T-helper 1 cell (primary cell): Measurements from ENCODE around the gene PCK2.
"Not testable (repeated sequence)": the region's sequence is repeated elsewhere in the genome, so short reads cannot be mapped to it uniquely, and the experiment has no call there.

Experiments used
- DNase-seq, 5 donors: peaks; one replicate each; pipeline ENCODE4 v3.0.0-alpha.2; 2012 to 2020

The PCK2 gene

DNA sequence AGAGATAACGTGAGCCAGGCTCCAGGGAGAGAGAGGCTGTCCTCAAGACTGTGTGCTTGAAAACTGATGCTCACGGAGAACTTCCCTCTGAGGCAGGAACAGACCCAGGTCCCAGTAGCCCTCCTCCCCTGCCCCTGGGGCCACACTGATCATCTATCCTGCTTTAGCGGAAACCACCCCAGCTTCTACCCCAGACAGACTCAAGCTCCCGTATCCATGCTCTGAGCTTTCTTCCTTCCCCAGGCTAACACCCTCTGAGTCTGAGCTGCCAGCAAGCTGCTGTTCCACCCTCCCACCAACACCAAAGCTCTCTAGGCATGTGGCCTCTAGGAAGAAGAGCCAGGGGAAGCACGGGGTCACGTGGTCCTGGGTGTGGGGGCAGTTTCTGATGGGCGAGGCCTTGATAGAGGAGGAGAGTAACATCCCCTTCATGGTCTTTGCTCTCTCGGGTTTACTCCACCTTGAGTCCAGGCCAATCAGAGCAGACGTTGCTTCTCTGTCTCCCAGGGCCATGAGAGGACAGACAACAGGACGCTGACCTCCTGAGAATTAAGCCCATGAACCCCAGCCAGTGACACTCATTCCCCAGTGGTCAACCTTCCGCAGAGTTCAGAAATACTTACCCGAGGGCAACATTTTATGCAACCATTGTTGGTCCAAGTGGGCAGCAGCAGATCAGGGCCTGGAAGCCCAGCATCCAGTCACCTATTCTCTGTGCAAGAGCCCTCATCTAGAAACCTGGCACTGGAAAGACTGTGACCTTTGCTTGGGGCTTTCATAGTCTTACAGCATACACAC lies 1.4 kb downstream of the PCK2 start:
- DNase-seq = peak in 1 of 5 donors; percentile 57

DNA sequence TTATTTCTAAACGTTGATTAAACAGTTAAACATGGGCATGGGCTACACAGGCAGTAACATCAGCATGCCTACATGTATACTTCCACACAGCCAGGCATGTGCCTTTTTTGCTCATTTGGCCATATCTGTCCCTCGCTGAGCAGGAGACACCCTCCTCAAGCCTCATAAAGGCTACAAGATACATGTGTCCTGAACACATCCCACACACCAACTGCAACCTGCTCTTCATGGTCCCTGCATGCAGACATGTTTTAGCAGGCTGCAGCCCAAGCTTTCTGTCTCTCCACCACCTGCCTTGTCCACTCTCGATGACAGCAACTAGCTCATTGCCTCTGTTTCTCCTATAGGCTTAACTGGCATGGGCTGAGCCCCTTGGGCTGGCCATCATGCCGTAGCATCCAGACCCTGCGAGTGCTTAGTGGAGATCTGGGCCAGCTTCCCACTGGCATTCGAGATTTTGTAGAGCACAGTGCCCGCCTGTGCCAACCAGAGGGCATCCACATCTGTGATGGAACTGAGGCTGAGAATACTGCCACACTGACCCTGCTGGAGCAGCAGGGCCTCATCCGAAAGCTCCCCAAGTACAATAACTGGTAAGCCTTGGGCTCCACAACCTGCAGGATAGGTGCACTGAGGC lies 2.6 kb downstream of the PCK2 start:
- DNase-seq = no peak

GRCh38 chr14:24098229-24098926 lies 4.3 kb downstream of the PCK2 start:
- DNase-seq = no peak

DNA sequence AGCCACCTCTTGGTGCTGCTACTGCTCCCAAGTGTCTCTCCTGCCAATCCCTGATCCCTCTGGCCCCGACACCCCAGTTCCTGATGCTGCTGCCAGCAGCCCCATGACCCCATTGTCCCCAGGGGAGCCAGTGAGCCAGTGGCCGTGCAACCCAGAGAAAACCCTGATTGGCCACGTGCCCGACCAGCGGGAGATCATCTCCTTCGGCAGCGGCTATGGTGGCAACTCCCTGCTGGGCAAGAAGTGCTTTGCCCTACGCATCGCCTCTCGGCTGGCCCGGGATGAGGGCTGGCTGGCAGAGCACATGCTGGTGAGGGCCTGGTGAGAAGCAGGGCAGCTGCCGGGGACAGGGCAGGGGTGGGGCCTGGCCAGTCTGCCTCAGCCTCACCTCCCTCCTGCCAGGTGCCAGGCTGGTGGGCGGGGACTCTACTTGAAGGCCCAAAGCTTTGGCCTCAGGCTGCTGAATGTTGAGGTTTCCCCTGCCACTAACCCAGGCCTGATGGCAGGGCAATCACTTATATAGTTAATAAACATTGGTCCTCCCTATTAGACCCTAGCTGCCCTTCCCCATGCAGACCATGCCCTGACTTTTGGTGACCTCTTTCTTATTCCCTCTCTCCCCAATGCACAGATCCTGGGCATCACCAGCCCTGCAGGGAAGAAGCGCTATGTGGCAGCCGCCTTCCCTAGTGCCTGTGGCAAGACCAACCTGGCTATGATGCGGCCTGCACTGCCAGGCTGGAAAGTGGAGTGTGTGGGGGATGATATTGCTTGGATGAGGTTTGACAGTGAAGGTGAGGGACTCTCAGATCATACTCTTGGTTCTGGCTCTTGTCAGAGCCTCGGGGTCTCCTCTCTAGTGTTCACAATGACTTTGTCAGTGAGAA lies 5.1 kb downstream of the PCK2 start:
- no peak for DNase-seq

DNA sequence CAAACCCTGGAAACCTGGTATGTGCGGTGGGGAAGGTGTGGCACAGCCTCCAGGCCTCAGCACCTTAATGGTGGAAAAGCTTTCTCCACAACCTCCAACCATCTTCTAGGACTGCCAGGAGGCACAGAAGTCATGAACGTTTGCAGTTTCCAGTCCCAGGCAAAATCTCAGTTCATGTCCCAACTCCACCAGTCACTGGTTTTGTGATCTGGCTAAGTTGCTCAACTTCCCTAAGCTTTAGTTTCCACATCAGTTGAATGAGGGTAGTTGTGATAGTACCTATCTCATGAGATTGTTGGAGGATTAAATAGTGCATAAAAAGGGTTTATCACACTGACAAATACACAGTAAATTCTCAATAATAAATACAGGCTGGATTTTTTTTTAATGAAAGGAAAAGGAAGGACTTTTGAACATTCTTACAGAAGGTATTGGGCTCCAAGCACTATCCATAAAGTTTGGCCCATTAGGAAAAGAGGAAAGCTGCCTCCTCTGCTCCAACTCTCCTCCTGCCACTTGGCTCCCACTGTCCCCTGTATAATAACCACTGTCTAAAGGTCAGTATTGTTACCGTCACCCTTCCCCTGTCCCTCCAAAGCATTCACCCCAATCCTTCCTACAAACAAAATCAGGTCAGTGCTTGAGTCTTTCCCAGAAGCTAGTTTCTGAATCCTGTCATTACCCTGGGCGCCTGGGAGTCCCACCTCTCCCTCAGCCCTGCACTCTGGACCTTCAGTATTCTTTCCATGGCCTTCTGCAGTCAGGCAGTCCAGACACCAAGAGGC lies 6.3 kb downstream of the PCK2 start:
- DNase-seq = no peak

GRCh38 chr14:24100982-24101494 lies 6.9 kb downstream of the PCK2 start:
- no peak for DNase-seq

- no peak for DNase-seq
Measured at GRCh38 chr14:24102357-24103048, 8.4 kb downstream of the PCK2 start.

DNA sequence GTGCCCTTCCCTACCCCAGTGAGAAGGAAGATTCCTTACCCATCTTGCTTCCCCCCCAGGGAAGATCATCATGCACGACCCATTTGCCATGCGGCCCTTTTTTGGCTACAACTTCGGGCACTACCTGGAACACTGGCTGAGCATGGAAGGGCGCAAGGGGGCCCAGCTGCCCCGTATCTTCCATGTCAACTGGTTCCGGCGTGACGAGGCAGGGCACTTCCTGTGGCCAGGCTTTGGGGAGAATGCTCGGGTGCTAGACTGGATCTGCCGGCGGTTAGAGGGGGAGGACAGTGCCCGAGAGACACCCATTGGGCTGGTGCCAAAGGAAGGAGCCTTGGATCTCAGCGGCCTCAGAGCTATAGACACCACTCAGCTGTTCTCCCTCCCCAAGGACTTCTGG lies 9.3 kb downstream of the PCK2 start:
- no peak for DNase-seq

GRCh38 chr14:24105609-24106239 lies 11.6 kb downstream of the PCK2 start:
- DNase-seq = not testable (repeated sequence)

GRCh38 chr14:24106672-24107271 lies 12.7 kb downstream of the PCK2 start:
- no peak for DNase-seq

DNA sequence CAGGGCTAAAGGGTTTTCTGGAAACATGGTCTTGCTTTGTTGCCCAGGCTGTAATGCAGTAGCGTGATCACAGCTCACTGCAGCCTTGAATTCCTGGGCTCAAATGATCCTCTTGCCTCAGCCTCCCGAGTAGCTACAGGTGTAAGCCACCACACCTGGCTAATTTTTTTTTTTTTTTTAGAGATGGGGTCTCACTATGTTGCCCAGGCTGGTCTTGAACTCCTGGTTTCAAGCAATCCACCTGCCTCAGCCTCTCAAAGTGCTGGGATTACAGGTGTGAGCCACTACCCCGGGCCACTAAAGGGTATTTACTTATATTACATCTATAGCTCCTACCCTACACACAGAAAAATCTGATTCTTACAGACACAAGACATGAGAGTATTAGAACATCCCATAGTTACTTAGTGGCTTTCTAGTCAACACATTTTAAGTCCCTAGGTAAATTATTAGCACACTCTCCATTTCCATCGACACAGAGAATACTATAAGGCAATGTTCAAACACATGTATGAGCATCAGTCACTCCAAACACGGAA lies 14.3 kb downstream of the PCK2 start:
- no peak for DNase-seq

- no peak for DNase-seq
Measured at GRCh38 chr14:24110060-24110459, 15.9 kb downstream of the PCK2 start.

- no peak for DNase-seq
Measured at GRCh38 chr14:24110523-24110922, 16.4 kb downstream of the PCK2 start.

DNA sequence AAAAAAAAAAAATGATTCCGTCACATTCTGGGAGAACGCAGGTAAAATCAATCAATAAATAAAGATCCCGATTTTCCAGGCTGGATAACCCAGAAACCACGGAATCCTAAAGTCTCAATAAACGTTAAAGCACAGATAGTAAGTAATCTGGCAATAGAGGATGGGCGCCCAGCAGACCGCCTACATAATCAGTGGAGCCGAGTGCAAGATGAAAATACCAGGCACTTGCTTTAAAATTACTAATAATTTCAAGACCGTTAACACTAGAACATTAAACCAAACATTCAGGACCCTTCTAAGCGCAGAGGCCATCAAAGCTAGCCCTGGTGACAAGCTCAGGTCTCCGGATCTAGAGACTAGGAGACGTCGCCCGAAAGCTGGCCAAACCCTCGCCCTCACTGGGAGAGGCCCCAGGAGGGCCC lies 19.3 kb downstream of the PCK2 start:
- no peak for DNase-seq

- peak; percentile 60 to 90 (median 70) for DNase-seq
Measured at GRCh38 chr14:24113801-24114531, 19.9 kb downstream of the PCK2 start.

DNA sequence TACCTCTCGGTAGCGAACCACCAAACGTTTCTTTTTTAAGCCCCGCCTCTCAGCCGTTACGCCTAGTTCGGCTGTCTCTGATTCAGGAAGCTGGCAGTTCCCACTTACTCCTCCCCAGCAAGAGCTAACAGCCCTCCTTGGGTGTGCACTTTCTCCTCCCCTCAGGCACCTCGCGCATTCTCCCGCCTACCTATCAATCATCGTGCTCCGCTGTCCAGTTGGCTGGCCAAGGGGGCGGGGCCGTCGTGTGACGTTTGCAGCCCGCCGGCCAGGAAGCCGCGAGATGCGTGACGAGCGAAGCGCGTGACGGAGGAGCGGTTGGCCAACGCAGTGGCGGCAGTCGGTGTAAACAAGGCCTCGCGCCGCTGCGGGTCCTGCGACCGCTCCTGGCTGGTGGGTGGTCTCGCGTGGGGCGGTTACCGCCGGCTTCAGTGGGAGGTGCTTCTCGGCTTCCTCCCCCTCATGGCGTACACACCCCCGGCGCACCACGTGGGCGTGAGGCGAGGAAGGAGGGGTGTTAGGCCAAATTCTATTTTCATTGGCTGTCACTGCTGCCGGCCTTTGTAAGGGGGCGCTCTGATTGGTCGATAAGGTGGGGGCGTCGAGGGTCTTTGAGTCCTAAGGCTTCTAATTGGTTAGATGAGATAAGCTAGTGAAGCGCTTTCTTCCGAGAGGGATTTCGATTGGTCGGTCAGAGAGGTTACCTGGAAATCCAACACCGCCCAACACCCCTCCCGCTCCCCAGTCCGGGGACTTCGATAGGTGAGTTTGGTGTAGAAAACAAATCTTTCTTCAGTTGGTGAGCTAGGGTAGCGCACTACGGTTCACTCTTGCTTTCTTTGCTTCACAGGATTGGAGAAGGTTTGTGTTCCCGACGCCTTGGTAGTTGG lies 20.7 kb downstream of the PCK2 start, which contains the start of the genes DCAF11 and NRL:
DCAF11 (plus strand) TSS at position 246 of the 890 bp plus-strand sequence. CDS start 818 bp downstream, outside the sequence.
NRL (minus strand) TSS at position 418 of the 890 bp plus-strand sequence. CDS start 32,101 bp downstream, outside the sequence.
- DNase-seq = peak; percentile 98 to 100 (median 98)

- no peak for DNase-seq
Measured at GRCh38 chr14:24115422-24116127, 21.5 kb downstream of the PCK2 start.
